ENCODE data around the gene SLC6A12.
"Not testable (repeated sequence)": the region's sequence is repeated elsewhere in the genome, so short reads cannot be mapped to it uniquely, and the experiment has no call there.

The SLC6A12 gene

DNA sequence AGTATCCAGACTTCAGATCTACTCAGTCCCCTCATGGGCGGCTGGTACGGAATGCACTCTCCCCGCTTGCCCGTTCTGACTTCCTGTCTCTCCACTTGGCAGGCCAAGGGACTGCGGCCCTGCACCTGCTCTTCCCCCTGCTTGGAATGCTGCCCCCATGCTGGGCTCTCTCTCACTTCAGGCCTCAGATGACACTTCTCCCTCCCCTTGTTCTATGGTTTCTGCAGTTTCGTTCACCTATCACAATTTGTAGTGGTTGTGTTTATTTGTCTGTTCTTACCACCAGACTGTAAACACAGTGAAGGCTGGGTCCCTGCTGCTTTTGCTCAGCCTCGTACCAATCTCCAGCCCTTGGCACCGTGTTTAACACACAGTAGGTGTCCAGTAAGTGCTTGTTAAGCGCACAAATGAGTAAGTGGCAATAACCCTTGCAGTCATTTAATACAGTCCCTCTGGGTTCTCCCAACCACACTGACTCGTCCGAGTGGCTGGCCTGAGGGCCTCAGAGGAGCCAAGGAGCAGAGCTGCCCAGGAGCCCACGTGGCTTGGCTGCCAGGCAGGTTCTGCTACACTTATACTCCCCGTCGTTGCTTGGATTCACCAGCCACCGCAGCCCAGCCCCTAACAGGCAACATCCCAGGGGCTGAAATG is 11.8 kb downstream of the SLC6A12 start:
- DNase-seq (ENCODE audit: low spot score in 2 of 2) (no peak), ATAC-seq (no peak)
- peaks cover under 1% of the 10 kb centered on the region for H3K9me3 Mint-ChIP-seq
- no peak overlapping the region for H3K4me3 Mint-ChIP-seq
- H3K4me1 Mint-ChIP-seq: peaks cover 5% of the 10 kb centered on the region
- H3K27ac Mint-ChIP-seq: no peak overlapping the region
- H3K36me3 Mint-ChIP-seq: no peaks in the 10 kb centered on the region

DNA sequence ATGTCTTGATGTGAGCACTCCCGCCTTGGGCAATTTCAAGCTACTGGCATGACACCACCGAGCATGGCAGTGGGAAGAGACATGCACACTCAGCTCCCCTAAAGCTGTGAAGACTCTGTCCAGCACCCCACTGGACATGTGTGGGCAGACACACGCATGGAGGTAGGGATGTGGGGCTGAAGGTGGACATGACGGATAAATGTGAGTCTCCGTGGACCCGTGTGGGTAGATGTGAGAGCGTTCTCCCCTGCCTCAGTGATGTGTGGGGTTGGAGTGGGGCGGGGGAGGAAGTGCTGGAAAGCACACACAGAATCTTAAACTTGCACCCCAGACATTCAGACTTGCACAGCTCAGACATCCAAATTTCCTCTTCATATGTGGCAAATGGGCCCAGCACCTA is 12.6 kb downstream of the SLC6A12 start:
- DNase-seq (ENCODE audit: low spot score in 2 of 2) (no peak), ATAC-seq (no peak)
- Mint-ChIP-seq H3K9me3 (peaks cover 4% of the 10 kb centered on the region), H3K27ac (no peak overlapping the region), H3K36me3 (no peaks in the 10 kb centered on the region), H3K4me1 (peaks cover 5% of the 10 kb centered on the region), H3K4me3 (no peak overlapping the region)

DNA sequence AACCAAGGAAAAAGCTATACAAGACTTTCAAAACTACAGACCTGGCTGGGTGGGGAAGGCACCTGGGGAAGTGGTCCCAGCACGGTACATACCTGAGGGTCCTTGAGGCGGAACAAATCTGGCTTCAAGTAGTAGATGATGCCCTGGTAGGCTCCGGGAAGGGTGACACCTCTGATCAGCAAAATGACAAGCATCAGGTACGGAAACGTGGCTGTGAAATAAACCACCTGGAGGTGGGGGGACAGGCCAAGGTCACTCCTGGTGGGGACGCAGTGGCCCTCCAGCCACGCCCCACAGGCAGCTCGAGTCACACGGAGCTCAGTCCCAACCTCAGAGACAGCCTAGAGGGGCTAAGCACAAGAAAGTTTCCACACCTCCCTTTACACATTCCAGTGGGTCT is 15.3 kb downstream of the SLC6A12 start:
- Mint-ChIP-seq H3K27ac (no peak overlapping the region), H3K9me3 (peaks cover 4% of the 10 kb centered on the region), H3K36me3 (no peaks in the 10 kb centered on the region), H3K4me3 (no peak overlapping the region), H3K4me1 (peaks cover 5% of the 10 kb centered on the region)
- ATAC-seq: no peak
- DNase-seq (ENCODE audit: low spot score in 2 of 2): no peak

DNA sequence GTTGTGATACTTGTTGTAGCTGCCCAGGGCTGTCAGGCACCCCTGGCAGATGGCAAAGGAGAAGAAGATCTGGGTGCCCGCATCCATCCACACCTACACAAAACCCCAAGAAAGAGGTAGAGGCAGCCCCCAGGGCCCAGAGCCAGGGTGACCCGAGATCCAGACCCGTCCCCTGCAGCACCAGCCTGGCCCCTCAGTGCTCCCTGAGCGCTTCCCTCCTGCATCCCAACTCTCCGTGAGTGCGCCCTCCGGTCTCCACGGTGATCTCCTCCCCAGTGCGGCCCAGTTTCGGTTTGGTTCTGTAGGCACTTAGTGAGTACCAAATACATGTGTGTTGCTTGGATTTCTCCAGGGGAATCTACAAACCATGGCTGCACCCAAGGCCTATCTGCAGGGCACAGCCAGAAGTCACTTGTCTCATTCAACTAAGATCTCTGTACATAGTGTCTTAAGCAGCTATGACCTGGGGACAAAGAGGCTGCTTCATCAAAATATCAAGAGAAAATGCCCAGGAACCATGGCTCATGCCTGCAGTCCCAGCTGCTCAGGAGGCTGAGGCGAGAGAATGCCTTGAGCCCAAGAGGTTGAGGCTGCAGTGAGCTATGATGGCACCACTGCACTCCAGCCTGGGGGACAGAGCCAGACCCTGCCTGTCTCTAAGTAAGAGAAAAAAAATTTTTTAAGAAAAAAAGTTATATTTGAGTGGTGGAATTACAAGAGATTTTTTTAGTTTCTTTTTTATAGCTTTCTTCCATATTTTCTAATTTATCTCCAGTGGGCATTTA is 15.9 kb downstream of the SLC6A12 start:
- H3K36me3 Mint-ChIP-seq: no peaks in the 10 kb centered on the region
- no peak for DNase-seq (ENCODE audit: low spot score in 2 of 2)
- H3K4me1 Mint-ChIP-seq: peaks cover 5% of the 10 kb centered on the region
- peaks cover 4% of the 10 kb centered on the region for H3K9me3 Mint-ChIP-seq
- H3K27ac Mint-ChIP-seq: no peak overlapping the region
- H3K4me3 Mint-ChIP-seq: no peak overlapping the region
- no peak for ATAC-seq

DNA sequence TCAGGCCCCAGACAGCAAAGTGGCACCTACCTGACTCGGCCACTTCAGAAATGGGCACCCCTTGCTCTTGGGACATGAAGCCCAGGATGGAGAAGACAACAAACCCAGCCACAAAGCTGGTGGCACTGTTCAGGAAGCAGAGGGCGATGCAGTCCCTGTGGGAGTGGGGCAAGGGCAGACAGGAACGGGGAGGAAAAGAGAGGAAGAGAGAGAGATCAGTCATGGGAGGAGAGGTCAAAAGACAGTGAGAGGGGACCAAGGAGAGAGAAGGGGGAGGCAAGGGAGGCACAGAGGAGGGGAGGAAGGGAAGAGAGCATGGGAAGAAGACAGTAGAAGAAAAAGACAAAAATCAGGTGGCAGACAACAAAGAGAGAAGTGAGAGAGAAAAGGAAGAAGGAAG is 16.6 kb downstream of the SLC6A12 start:
- ATAC-seq (no peak), DNase-seq (ENCODE audit: low spot score in 2 of 2) (no peak)
- Mint-ChIP-seq H3K9me3 (peaks cover 4% of the 10 kb centered on the region), H3K27ac (no peak overlapping the region), H3K36me3 (no peaks in the 10 kb centered on the region), H3K4me1 (peaks cover 5% of the 10 kb centered on the region), H3K4me3 (no peak overlapping the region)

DNA sequence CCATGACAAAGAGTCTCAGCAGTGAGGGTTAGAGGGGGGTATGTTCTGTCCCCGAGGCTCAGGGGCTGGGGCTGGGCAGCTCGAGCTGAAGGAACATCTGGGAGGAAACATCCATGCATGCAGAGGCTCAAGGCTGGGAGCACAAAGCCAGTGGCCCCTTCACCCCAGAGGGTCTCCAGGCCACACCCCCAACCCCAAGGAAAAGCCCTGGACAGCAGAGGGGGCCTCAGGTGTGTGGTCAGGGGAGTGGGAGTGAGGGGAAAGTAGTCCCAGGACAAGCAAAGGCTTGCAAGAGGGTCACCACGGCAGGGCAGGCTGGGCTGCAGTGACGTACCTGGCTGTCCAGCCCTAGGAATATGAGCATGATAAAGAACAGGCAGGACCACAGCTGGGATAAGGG is 17.5 kb downstream of the SLC6A12 start:
- DNase-seq (ENCODE audit: low spot score in 2 of 2): no peak
- ATAC-seq: no peak
- Mint-ChIP-seq H3K4me3 (no peak overlapping the region), H3K36me3 (no peaks in the 10 kb centered on the region), H3K27ac (no peak overlapping the region), H3K4me1 (peaks cover 5% of the 10 kb centered on the region), H3K9me3 (peaks cover 4% of the 10 kb centered on the region)

DNA sequence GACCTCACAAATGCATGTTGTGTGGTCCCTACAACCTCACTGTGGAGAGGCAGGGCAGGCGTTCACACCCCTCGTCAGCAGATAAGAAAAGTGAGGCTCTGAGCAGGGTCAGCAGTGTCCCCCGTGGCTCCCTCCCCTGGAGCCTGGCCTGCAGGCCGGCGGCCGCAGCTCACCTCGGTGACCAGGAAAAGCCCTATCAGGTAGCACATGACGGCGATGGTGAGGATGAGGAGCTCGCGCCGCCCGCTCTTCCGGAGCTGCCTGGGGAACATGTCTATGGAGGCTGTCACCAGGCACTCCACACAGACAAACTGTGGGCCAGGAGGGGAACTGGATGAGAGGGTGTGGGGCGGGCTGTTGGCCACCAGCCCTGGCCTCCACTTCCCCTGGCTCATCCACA is 18.0 kb downstream of the SLC6A12 start:
- Mint-ChIP-seq H3K27ac (no peak overlapping the region), H3K4me1 (peaks cover 5% of the 10 kb centered on the region), H3K36me3 (no peaks in the 10 kb centered on the region), H3K9me3 (peaks cover 4% of the 10 kb centered on the region), H3K4me3 (no peak overlapping the region)
- DNase-seq (ENCODE audit: low spot score in 2 of 2): no peak
- ATAC-seq: no peak

DNA sequence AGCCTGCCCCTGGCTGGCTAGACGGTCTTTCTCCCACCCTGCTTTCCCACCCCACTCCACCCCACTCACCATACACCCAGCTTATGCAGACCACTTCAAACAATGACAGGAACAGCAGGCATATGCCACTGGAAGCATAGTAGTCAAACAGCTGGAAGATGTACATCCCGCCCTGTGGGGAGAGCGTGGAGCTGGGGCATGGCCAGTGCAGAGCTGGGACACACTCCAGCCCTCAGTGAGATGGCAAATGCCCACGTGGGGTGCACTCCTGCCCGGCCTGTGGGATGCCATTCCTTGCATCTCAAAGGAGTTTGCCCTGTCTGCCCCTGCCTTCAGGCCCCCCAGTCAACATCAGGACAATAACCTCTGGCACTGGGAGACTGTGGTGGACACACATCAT is 18.8 kb downstream of the SLC6A12 start:
- Mint-ChIP-seq H3K4me1 (peaks cover 5% of the 10 kb centered on the region), H3K9me3 (peaks cover 4% of the 10 kb centered on the region), H3K4me3 (no peak overlapping the region), H3K36me3 (no peaks in the 10 kb centered on the region), H3K27ac (no peak overlapping the region)
- ATAC-seq: no peak
- no peak for DNase-seq (ENCODE audit: low spot score in 2 of 2)

DNA sequence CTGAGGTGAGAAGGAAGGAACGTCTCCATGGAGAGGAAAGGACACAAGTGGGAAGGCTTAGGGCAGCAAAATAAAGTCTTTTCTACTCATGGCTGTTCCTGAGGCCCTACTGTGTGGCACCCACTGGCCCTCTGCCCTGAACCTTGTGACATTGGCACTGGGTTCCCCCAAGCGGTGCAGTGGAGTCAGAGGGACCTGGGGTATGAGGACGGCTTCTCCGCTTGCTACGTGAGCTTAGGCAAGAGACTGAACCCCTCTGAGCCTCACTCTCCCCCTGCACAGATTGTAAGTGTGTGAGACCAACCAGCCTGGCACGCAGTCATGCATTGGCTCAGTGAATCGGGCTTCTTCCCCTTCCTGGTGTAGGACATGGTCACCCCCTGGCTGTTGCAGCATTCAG is 19.7 kb downstream of the SLC6A12 start:
- H3K4me3 Mint-ChIP-seq: no peak overlapping the region
- DNase-seq (ENCODE audit: low spot score in 2 of 2) (no peak), ATAC-seq (no peak)
- H3K4me1 Mint-ChIP-seq: peaks cover 10% of the 10 kb centered on the region
- no peaks in the 10 kb centered on the region for H3K36me3 Mint-ChIP-seq
- peaks cover 4% of the 10 kb centered on the region for H3K9me3 Mint-ChIP-seq
- H3K27ac Mint-ChIP-seq: no peak overlapping the region

DNA sequence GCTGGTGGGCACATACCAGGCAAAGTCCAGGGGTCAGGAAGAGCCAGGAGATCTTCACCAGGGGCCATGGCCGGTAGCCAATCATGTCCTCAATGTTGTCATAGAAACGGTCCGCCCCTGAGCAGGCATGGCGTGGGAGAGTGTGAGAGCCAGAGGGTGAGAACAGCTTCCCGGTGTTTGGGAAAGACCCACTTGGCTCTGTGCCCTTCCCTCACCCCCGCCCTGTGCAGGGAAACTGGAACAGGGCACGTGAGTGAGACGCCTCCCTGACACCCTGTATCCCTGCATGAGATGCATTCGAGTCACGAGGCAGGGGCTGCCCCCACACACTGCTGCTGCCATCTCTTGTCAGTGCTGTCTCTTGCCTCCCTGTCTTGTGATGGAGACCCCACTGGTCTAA is 20.7 kb downstream of the SLC6A12 start:
- DNase-seq (ENCODE audit: low spot score in 2 of 2) (no peak), ATAC-seq (no peak)
- no peaks in the 10 kb centered on the region for H3K36me3 Mint-ChIP-seq
- peaks cover 4% of the 10 kb centered on the region for H3K9me3 Mint-ChIP-seq
- H3K4me1 Mint-ChIP-seq: peaks cover 10% of the 10 kb centered on the region
- no peak overlapping the region for H3K4me3 Mint-ChIP-seq
- no peak overlapping the region for H3K27ac Mint-ChIP-seq

DNA sequence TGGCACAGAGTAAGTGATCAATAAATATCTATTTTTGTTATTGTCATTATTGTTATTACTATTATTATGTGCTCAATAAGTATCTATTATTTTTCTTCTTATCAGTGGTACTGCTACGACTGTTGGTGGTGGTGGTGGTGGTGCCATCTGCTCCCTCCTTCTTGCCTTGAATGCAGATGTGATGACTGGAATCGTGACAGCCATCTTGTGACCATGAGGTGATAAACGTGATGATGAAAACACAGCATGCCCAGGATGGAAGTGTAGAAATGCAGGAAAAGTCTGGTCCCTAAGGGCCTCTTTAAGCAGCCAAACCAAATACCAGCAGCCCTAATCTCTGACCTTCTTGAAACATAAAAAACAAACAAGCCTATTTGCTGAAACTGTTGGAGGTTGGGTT is 22.4 kb downstream of the SLC6A12 start:
- no peak overlapping the region for H3K27ac Mint-ChIP-seq
- ATAC-seq: no peak

DNA sequence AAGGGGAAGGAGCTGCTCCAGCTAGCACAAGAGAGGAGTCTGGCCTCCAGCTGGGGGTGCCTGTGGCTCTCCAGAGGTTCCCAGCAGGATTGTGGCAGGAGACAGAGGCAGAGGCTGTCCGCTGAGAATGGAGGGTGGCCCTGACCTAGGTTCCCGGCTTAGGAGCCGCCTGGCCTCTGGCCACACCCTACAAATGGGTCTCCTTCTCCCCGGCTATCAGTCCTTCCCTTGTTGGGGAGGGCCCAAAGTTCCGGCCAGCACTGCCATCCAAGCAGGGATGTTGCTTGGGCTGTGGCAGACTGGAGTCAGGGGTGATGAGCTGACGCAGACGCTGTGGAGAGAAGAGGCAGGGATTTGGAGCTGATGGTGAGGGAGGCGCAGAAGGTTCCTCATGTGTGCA is 23.1 kb downstream of the SLC6A12 start:
- no peaks in the 10 kb centered on the region for H3K36me3 Mint-ChIP-seq
- ATAC-seq: no peak
- DNase-seq (ENCODE audit: low spot score in 2 of 2): no peak
- H3K4me1 Mint-ChIP-seq: peaks cover 6% of the 10 kb centered on the region
- H3K9me3 Mint-ChIP-seq: no peaks in the 10 kb centered on the region
- H3K4me3 Mint-ChIP-seq: no peak overlapping the region
- no peak overlapping the region for H3K27ac Mint-ChIP-seq

More for the DNA sequence above, 22.4 kb downstream of the SLC6A12 start:
- Mint-ChIP-seq H3K4me3 (no peak overlapping the region), H3K9me3 (no peaks in the 10 kb centered on the region), H3K4me1 (peaks cover 6% of the 10 kb centered on the region), H3K36me3 (no peaks in the 10 kb centered on the region)
- DNase-seq (ENCODE audit: low spot score in 2 of 2): no peak

DNA sequence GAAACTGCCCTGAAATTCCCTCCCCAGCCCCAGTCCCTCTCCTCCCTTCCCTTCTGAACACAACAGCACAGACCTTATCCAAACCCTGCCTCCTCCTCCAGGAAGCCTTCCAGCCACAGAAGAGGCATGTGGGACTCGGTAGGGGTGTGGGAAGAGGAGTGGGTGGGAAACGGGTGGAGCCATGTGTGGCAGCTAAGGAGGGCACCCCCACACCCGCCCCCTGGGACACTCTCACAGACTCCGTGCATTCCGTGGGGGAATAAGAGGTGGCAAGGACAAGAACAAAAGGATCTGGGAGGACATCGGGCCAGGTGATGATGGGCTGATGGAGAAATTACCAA is 24.4 kb downstream of the SLC6A12 start:
- no peaks in the 10 kb centered on the region for H3K36me3 Mint-ChIP-seq

DNA sequence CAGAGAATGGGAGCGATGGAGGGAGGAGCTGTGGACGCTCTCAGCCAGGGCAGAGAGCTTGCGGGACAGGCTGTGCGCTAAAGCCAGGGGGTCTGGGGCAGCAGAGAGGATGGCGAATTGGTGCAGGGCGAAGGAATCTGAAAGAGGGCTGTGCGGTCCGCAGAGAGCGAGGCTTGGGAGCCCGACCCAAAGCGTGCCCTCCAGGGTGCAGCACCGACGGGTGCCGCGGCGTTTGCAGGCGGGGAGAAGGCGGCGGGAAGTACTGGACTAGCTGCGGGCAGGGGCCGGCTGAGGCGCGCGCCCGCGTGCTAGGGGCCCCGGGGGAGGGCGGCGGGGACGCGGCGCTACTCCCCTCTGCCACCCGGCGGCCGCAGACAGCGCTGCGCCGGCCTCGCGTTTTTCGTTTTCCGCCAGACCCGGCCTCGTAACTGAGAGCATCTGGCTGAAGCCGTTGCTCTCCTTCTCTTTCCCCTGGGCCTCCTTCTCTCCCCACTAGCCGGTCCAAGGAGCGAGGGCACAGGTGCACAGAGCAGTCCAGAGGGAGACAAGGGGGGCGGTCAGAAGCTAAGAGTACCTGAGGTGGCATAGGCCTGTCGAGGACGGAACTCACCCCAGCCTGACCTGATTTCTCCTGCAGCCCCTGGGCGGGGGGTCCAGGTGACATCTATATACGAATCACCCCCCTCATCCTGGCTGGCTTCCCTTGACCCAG is 24.9 kb downstream of the SLC6A12 start:
- peak overlapping the region; percentile 54 for H3K4me3 Mint-ChIP-seq

More for the DNA sequence above, 24.4 kb downstream of the SLC6A12 start:
- DNase-seq (ENCODE audit: low spot score in 2 of 2) (no peak), ATAC-seq (no peak)
- Mint-ChIP-seq H3K4me3 (peak overlapping the region; percentile 54), H3K4me1 (peaks cover 6% of the 10 kb centered on the region), H3K27ac (no peak overlapping the region), H3K9me3 (no peaks in the 10 kb centered on the region)

DNA sequence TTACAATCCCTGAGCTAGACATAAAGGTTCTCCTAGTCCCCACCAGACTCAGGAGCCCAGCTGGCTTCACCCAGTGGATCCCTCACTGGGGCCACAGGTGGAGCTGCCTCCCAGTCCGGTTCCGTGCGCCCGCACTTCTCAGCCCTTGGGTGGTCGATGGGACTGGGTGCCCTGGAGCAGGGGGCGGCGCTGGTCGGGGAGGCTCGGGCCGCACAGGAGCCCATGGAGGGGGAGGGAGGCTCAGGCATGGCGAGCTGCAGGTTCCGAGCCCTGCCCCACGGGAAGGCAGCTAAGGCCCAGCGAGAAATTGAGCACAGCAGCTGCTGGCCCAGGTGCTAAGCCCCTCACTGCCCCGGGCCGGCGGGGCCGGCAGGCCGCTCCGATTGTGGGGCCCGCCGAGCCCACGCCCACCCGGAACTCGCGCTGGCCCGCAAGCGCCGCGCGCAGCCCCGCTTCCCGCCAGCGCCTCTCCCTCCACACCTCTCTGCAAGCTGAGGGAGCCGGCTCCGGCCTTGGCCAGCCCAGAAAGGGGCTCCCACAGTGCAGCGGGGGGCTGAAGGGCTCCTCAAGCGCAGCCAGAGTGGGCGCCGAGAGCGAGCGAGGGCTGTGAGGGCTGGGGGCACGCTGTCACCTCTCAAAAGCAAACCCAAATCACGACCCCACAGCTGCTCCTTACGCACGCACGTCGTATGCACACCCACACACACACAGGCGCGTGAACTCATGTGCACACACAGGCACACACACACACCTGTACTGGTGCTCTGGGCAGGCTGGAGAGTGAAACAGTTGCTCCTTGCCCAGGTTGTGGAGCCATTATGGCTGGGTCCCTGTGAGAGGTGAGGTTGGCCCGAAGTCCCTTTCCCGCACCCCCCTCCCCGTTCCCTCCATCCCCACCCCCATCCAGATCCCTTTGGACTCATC is 25.7 kb downstream of the SLC6A12 start:
- not testable (repeated sequence) for H3K27ac Mint-ChIP-seq; H3K9me3 Mint-ChIP-seq; DNase-seq (ENCODE audit: low spot score in 2 of 2); H3K4me1 Mint-ChIP-seq; H3K36me3 Mint-ChIP-seq
- peak; percentile 15 for ATAC-seq
- H3K4me3 Mint-ChIP-seq: peak overlapping the region; percentile 54

More for the DNA sequence above, 24.9 kb downstream of the SLC6A12 start:
- DNase-seq (ENCODE audit: low spot score in 2 of 2) (peak; percentile 48 to 65), ATAC-seq (peak; percentile 73)
- peaks cover 6% of the 10 kb centered on the region for H3K4me1 Mint-ChIP-seq
- H3K36me3 Mint-ChIP-seq: no peaks in the 10 kb centered on the region
- H3K27ac Mint-ChIP-seq: no peak overlapping the region
- no peaks in the 10 kb centered on the region for H3K9me3 Mint-ChIP-seq

Measured in stimulated activated effector memory CD8-positive, alpha-beta T cell treated with anti-CD3 and anti-CD28 coated beads, Interleukin-12 subunit alpha, Interleukin-12 subunit beta, amount 100 ng/mL, for 72 hours (primary cell).